Mesothelial cell of epicardium (in vitro differentiated cells): Measurements from ENCODE around the gene RNF43. TPM values are rescaled to one million over a fixed set of nuclear protein-coding genes. Genes with fewer than 3 reads are reported as not detected.

Experiments used
- DNase-seq, 2 experiments: peaks; one replicate each; pipeline ENCODE4 v3.0.0; 2021; ENCODE audit warnings: low spot score in 2 of 2; ENCODE audit not compliant: unreplicated experiment in 2 of 2
- H3K27ac Mint-ChIP-seq: 2 replicates; pipeline ENCODE4 v1.8.0; 2021; ENCODE audit warnings: mixed read lengths
- H3K27me3 Mint-ChIP-seq: 2 replicates; pipeline ENCODE4 v1.8.0; 2021; ENCODE audit warnings: low read depth, mixed read lengths
- H3K36me3 Mint-ChIP-seq: 2 replicates; pipeline ENCODE4 v1.8.0; 2021; ENCODE audit warnings: mixed read lengths
- H3K4me1 Mint-ChIP-seq: 2 replicates; pipeline ENCODE4 v1.8.0; 2021; ENCODE audit warnings: mixed read lengths
- H3K4me3 Mint-ChIP-seq: 2 replicates; pipeline ENCODE4 v1.8.0; 2021; ENCODE audit warnings: mild to moderate bottlenecking, moderate library complexity, mixed read lengths
- H3K9me3 Mint-ChIP-seq: 2 replicates; pipeline ENCODE4 v1.8.0; 2021; ENCODE audit warnings: mixed read lengths
- total RNA-seq: library from RNA; stranded (reverse); gene quantifications from 3 replicates; pipeline ENCODE4 v1.2.1, GENCODE V29; 2021
- TF ChIP-seq, protein P1 (sequence below): fragments of 200-600 bp; sonication (generic); IDR thresholded peaks from one replicate; pipeline ENCODE4 v1.5.0; 2021; ENCODE audit warnings: antibody characterized with exemption; ENCODE audit not compliant: unreplicated experiment

The RNF43 gene
- total RNA-seq, 1 donor from 2014 or later, result 40.3 TPM

DNA sequence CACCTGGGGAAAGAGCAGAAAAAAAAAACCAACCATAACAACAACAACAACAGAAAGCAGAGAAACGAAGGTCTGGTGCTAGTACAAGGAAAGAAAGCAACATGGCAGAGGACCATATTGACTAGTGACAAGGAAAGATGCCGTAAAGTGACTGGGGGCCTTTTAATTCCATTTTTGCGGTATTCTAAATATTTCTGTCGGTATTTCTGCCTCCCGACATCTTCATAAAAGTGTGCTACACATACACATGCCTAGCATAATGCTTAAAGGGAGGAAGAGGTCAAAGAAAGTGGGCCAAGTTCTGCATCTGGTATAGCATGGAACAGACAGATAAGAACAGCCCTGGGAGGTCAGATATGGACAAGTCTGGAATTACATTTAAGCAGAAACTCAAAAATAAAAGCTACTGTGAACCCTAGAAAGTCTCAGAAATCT is 19.5 kb upstream of the RNF43 start:
- Mint-ChIP-seq H3K27ac (no peak overlapping the region), H3K36me3 (no peaks in the 10 kb centered on the region), H3K27me3 (peaks cover 23% of the 10 kb centered on the region), H3K4me1 (no peaks in the 10 kb centered on the region), H3K4me3 (no peak overlapping the region), H3K9me3 (no peaks in the 10 kb centered on the region)
- TF ChIP-seq, protein P1, sequence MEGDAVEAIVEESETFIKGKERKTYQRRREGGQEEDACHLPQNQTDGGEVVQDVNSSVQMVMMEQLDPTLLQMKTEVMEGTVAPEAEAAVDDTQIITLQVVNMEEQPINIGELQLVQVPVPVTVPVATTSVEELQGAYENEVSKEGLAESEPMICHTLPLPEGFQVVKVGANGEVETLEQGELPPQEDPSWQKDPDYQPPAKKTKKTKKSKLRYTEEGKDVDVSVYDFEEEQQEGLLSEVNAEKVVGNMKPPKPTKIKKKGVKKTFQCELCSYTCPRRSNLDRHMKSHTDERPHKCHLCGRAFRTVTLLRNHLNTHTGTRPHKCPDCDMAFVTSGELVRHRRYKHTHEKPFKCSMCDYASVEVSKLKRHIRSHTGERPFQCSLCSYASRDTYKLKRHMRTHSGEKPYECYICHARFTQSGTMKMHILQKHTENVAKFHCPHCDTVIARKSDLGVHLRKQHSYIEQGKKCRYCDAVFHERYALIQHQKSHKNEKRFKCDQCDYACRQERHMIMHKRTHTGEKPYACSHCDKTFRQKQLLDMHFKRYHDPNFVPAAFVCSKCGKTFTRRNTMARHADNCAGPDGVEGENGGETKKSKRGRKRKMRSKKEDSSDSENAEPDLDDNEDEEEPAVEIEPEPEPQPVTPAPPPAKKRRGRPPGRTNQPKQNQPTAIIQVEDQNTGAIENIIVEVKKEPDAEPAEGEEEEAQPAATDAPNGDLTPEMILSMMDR, result no peak
- no peak for DNase-seq

DNA sequence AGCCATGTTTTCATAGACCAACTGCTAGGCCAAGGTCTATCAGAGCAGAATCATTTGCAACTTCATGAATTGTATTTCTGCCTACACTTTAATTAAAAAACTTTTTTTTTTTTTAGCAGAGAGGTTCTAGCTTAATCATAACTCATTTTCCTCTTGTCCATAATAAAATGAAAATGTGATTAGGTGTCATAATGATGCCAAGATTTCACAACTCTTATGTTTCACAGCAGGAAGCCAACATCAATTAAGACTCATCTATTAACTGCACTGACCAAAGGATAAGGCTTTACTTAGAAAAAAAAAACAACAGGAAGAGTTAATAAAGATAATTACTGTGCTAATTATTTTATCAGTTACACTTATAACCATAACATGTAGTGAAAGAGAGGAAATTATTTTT is 18.9 kb upstream of the RNF43 start:
- H3K4me1 Mint-ChIP-seq, result no peaks in the 10 kb centered on the region
- peaks cover 23% of the 10 kb centered on the region for H3K27me3 Mint-ChIP-seq
- no peak for DNase-seq
- H3K4me3 Mint-ChIP-seq, result no peak overlapping the region
- TF ChIP-seq, protein P1, result no peak
- H3K27ac Mint-ChIP-seq, result no peak overlapping the region
- no peaks in the 10 kb centered on the region for H3K36me3 Mint-ChIP-seq
- no peaks in the 10 kb centered on the region for H3K9me3 Mint-ChIP-seq

DNA sequence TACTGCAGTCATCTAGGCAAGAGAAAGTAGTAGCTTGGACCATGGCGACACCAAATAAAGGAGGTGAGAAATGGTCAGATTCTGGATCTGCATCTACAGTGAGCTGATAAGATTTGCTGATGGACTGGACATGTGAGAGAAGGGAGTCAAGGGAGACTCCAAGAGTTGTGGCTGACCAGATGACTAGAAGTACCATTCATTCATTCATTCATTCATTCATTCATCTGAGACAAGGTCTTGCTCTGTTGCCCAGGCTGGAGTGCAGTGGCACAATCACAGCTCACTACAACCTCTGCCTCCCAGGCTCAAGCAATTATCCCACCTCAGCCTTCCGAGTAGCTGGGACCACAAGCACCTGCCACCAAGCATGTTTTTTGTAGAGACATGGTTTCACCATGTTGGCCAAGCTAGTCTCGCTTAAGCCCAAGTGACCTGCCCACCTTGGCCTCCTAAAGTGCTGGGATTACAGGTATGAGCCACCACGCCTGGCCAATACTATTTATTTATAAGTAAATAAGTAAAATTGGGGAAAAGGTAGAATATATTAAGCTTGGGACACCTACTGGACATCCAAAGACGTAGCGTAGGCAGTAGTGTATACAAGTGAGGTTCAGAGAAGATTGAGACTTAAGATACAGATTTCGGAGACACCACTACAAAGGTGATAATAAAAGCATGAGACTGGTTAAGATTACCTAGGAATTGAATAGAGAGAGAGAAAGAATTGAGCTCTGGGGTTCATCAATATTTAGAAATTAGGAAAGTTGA is 15.7 kb upstream of the RNF43 start:
- no peaks in the 10 kb centered on the region for H3K36me3 Mint-ChIP-seq
- H3K4me3 Mint-ChIP-seq, result no peak overlapping the region
- no peaks in the 10 kb centered on the region for H3K9me3 Mint-ChIP-seq
- H3K27ac Mint-ChIP-seq, result no peak overlapping the region
- no peak for DNase-seq
- H3K27me3 Mint-ChIP-seq, result peaks cover 9% of the 10 kb centered on the region
- TF ChIP-seq, protein P1, result no peak
- no peaks in the 10 kb centered on the region for H3K4me1 Mint-ChIP-seq

DNA sequence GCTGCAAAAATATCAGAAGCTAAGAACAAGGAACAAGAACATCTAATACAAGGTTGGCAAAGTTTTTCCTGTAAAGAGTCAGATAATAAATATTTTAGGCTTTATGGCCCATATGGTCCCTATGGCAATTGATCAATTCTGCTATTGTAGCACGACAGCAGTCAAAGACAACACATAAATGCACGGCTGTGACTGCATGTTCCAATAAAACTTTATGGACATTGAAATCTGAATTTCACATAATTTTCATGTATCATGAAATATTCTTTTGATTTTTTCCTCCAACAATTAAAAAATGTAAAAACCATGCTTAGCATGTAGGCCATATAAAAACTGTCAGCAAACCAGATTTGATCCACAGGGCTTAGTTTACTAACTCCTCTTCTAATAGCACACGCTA is 10.5 kb upstream of the RNF43 start:
- TF ChIP-seq, protein P1, result no peak
- Mint-ChIP-seq H3K27me3 (peaks cover 9% of the 10 kb centered on the region), H3K4me1 (no peaks in the 10 kb centered on the region), H3K4me3 (no peak overlapping the region), H3K36me3 (no peaks in the 10 kb centered on the region), H3K9me3 (no peaks in the 10 kb centered on the region), H3K27ac (no peak overlapping the region)
- no peak for DNase-seq

DNA sequence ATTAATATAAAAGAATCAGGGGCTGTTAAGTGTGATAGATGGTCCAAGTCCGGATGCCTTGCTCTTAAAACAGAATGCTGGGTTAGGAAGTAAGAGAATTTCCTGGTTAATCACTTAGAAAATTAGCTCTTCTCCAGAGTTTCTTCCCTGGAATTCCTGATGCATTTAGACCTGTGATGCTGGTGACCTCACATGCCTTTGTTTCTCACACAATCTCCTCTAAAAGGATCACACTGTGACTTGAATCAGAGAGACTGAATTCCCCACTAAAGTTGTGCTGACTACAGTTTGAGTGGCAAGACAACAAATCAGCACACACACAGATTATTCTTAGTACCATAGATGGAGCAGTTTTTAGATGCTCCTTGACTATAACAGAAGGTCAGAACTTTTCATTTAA is 4.4 kb upstream of the RNF43 start:
- H3K9me3 Mint-ChIP-seq, result no peaks in the 10 kb centered on the region
- no peaks in the 10 kb centered on the region for H3K36me3 Mint-ChIP-seq
- no peak overlapping the region for H3K27ac Mint-ChIP-seq
- DNase-seq, result no peak
- TF ChIP-seq, protein P1, result no peak
- H3K27me3 Mint-ChIP-seq, result no peaks in the 10 kb centered on the region
- H3K4me1 Mint-ChIP-seq, result peaks cover 13% of the 10 kb centered on the region
- no peak overlapping the region for H3K4me3 Mint-ChIP-seq
